Urinary bladder (tissue), 4 donors: ENCODE data around the gene ADAMTS8. TPM values are rescaled to one million over a fixed set of nuclear protein-coding genes. Genes with fewer than 3 reads are reported as not detected.
A peak's percentile ranks its signal among the peaks of the same experiment; 100 is the strongest.

ENCODE experiments used
- DNase-seq: peaks from one replicate; pipeline ENCODE4 v3.0.0-alpha.2; 2015; ENCODE audit errors: extremely low spot score
- H3K27ac ChIP-seq: one replicate; pipeline ENCODE4 v1.5.1; 2013; ENCODE audit warnings: low read depth, mild to moderate bottlenecking, moderate library complexity
- H3K36me3 ChIP-seq: one replicate; pipeline ENCODE4 v1.6.1; 2013; ENCODE audit warnings: mild to moderate bottlenecking, moderate library complexity; ENCODE audit not compliant: insufficient read depth
- H3K4me1 ChIP-seq: one replicate; pipeline ENCODE4 v1.6.1; 2013; ENCODE audit warnings: mild to moderate bottlenecking, moderate library complexity; ENCODE audit not compliant: insufficient read depth
- H3K4me3 ChIP-seq: one replicate; pipeline ENCODE4 v1.5.1; 2013; ENCODE audit warnings: low read depth, low read length
- WGBS: extraction: QIAGEN DNeasy Blood & Tissue Kit; methylation state at CpG from one replicate; pipeline ENCODE4 v1.1.7; 2013; 5-methylcytosine and 5-hydroxymethylcytosine counted together
- polyA plus RNA-seq: library from polyadenylated mRNA; stranded (reverse); fragments of 200-250 nt; gene quantifications from one replicate; pipeline ENCODE4 v1.2.3, GENCODE V29; 2013
- total RNA-seq: library from RNA; depleted of rRNA; stranded (reverse); fragments of >200 nt; gene quantifications from one replicate; pipeline ENCODE4 v1.2.3, GENCODE V29; 2014
- donor health status: healthy with polysubstance abuse.
- donor health status: healthy.

ADAMTS8 gene
- total and polyA plus RNA-seq, 2 donors = 8.9 to 17.9 TPM

- no peak for DNase-seq
- Histone ChIP-seq H3K4me3 (no peak overlapping the region), H3K36me3 (no peaks in the 10 kb centered on the region), H3K27ac (no peak overlapping the region), H3K4me1 (no peaks in the 10 kb centered on the region)
- WGBS = 66% methylated on average over 5 of the region's 5 CpGs
Measured at GRCh38 chr11:130426223-130426836, 2.1 kb downstream of the ADAMTS8 start.

GRCh38 chr11:130425156-130425555 lies 3.3 kb downstream of the ADAMTS8 start:
- WGBS = 93% methylated on average over 8 of the region's 8 CpGs
- Histone ChIP-seq H3K27ac (no peak overlapping the region), H3K4me1 (no peaks in the 10 kb centered on the region), H3K36me3 (no peaks in the 10 kb centered on the region), H3K4me3 (no peak overlapping the region)
- no peak for DNase-seq

- H3K4me3 ChIP-seq = no peak overlapping the region
- WGBS = 95% methylated on average over 14 of the region's 14 CpGs
- H3K4me1 ChIP-seq = no peaks in the 10 kb centered on the region
- H3K36me3 ChIP-seq = no peaks in the 10 kb centered on the region
- no peak overlapping the region for H3K27ac ChIP-seq
- no peak for DNase-seq
Measured at GRCh38 chr11:130424613-130425140, 3.7 kb downstream of the ADAMTS8 start.

- Histone ChIP-seq H3K4me3 (no peak overlapping the region), H3K36me3 (no peaks in the 10 kb centered on the region), H3K4me1 (no peaks in the 10 kb centered on the region), H3K27ac (no peak overlapping the region)
- 87% methylated on average over 16 of the region's 16 CpGs for WGBS
- no peak for DNase-seq
Measured at GRCh38 chr11:130423541-130424142, 4.8 kb downstream of the ADAMTS8 start.

- H3K4me3 ChIP-seq = no peak overlapping the region
- no peak overlapping the region for H3K27ac ChIP-seq
- no peaks in the 10 kb centered on the region for H3K36me3 ChIP-seq
- 95% methylated on average over 22 of the region's 22 CpGs for WGBS
- no peaks in the 10 kb centered on the region for H3K4me1 ChIP-seq
- DNase-seq = no peak
Measured at GRCh38 chr11:130422251-130422995, 6.0 kb downstream of the ADAMTS8 start.

GRCh38 chr11:130421697-130422096 lies 6.7 kb downstream of the ADAMTS8 start:
- WGBS = 92% methylated on average over 8 of the region's 8 CpGs
- no peak overlapping the region for H3K4me3 ChIP-seq
- no peaks in the 10 kb centered on the region for H3K4me1 ChIP-seq
- H3K36me3 ChIP-seq = no peaks in the 10 kb centered on the region
- H3K27ac ChIP-seq = peak overlapping the region; percentile 4
- no peak for DNase-seq

- H3K27ac ChIP-seq = peak overlapping the region; percentile 4
- 76% methylated on average over 7 of the region's 7 CpGs for WGBS
- no peaks in the 10 kb centered on the region for H3K36me3 ChIP-seq
- DNase-seq = no peak
- no peak overlapping the region for H3K4me3 ChIP-seq
- H3K4me1 ChIP-seq = no peaks in the 10 kb centered on the region
Measured at GRCh38 chr11:130421199-130421585, 7.2 kb downstream of the ADAMTS8 start.

- no peak for DNase-seq
- Histone ChIP-seq H3K4me1 (no peaks in the 10 kb centered on the region), H3K4me3 (no peak overlapping the region), H3K27ac (peak overlapping the region; percentile 53), H3K36me3 (no peaks in the 10 kb centered on the region)
- 37% methylated on average over 14 of the region's 14 CpGs for WGBS
Measured at GRCh38 chr11:130420478-130421198, 7.8 kb downstream of the ADAMTS8 start.

- DNase-seq = no peak
- H3K27ac ChIP-seq = peak overlapping the region; percentile 53
Measured at GRCh38 chr11:130418756-130419155, 9.7 kb downstream of the ADAMTS8 start.

GRCh38 chr11:130418210-130418609 lies 10.2 kb downstream of the ADAMTS8 start:
- H3K4me1 ChIP-seq = no peaks in the 10 kb centered on the region
- DNase-seq = no peak
- no peak overlapping the region for H3K4me3 ChIP-seq
- H3K36me3 ChIP-seq = no peaks in the 10 kb centered on the region
- WGBS = 81% methylated on average over 5 of the region's 5 CpGs
- peak overlapping the region; percentile 35 for H3K27ac ChIP-seq

More at GRCh38 chr11:130418756-130419155, 9.7 kb downstream of the ADAMTS8 start:
- Histone ChIP-seq H3K4me3 (no peak overlapping the region), H3K36me3 (no peaks in the 10 kb centered on the region), H3K4me1 (no peaks in the 10 kb centered on the region)
- 43% methylated on average over 12 of the region's 12 CpGs for WGBS

GRCh38 chr11:130416906-130417305 lies 11.5 kb downstream of the ADAMTS8 start:
- no peak overlapping the region for H3K4me3 ChIP-seq
- no peak overlapping the region for H3K27ac ChIP-seq
- no peaks in the 10 kb centered on the region for H3K4me1 ChIP-seq
- WGBS = 96% methylated on average over 11 of the region's 11 CpGs
- no peak for DNase-seq
- H3K36me3 ChIP-seq = no peaks in the 10 kb centered on the region

- Histone ChIP-seq H3K27ac (no peak overlapping the region), H3K4me3 (no peak overlapping the region), H3K36me3 (no peaks in the 10 kb centered on the region), H3K4me1 (no peaks in the 10 kb centered on the region)
- no peak for DNase-seq
- 83% methylated on average over 12 of the region's 12 CpGs for whole genome bisulfite sequencing
Measured at GRCh38 chr11:130416530-130416882, 11.9 kb downstream of the ADAMTS8 start.

- no peaks in the 10 kb centered on the region for H3K4me1 ChIP-seq
- WGBS = 90% methylated on average over 37 of the region's 37 CpGs
Measured at GRCh38 chr11:130415731-130416529, 12.5 kb downstream of the ADAMTS8 start.

More at GRCh38 chr11:130415731-130416529, 12.5 kb downstream of the ADAMTS8 start:
- H3K27ac ChIP-seq = no peak overlapping the region
- H3K36me3 ChIP-seq = no peaks in the 10 kb centered on the region
- no peak for DNase-seq
- H3K4me3 ChIP-seq = no peak overlapping the region
